K562 (cell line): ENCODE data around the gene KCNE2. TPM values are rescaled to one million over a fixed set of nuclear protein-coding genes. Genes with fewer than 3 reads are reported as not detected.

Experiments
- ATAC-seq: fragments of 200-7000 bp; cut with Tn5 transposase; 3 replicates; pipeline ENCODE4 v1.9.1; 2020; ENCODE audit warnings: moderate library complexity
- BruUV-seq: library from RNA; stranded (reverse); fragments of 400-500 nt; replicated peaks from 2 replicates; lab custom pipeline; 2021; lab: Mats Ljungman, UMichigan
- CTCF ChIA-PET: fragments of 300-600 bp; formaldehyde crosslinking; extraction: SDS; loops from one replicate; lab custom pipeline; 2021; ENCODE audit warnings: low intra/inter-chr PET ratio; lab: Yijun Ruan, JAX
- POLR2A ChIA-PET: fragments of 300-600, 350-650 bp; sonication (Branson Sonifier 250); formaldehyde crosslinking; extraction: SDS; loops from one replicate; lab custom pipeline; 2021; ENCODE audit warnings: antibody characterized with exemption, inconsistent platforms; lab: Yijun Ruan, JAX
- DNase-seq, 4 experiments: peaks; one replicate each; pipeline versions ENCODE4 v3.0.0 to v3.0.0-alpha.2; 2011 to 2018; ENCODE audit warnings: low spot score in 3 of 4, mixed read lengths in 3 of 4; ENCODE audit errors: extremely low read depth in 1 of 4
- FAIRE-seq: peaks from 2 replicates; lab custom pipeline; 2011; peaks lifted over from hg19 to GRCh38; lab: Jason Lieb, UNC
- H2AFZ ChIP-seq: 2 replicates; pipeline ENCODE4 v1.6.0; 2011; ENCODE audit warnings: low read depth, low read length, control low read depth, inconsistent platforms
- H3K27ac ChIP-seq: fragments of 200-600 bp; 3 replicates; pipeline ENCODE4 v1.8.0; 2011; ENCODE audit warnings: low read depth, mild to moderate bottlenecking, control low read depth, inconsistent platforms, low read length, moderate library complexity, mixed read lengths; ENCODE audit errors: extremely low read depth
- H3K27me3 ChIP-seq, 2 experiments: fragments of 300-600 bp in 1 of 2; 2 replicates in 1 of 2; 3 replicates in 1 of 2; pipeline versions ENCODE4 v1.6.0 to v1.8.0; 2011; ENCODE audit warnings: inconsistent platforms in 2 of 2, low read length in 2 of 2, mild to moderate bottlenecking in 1 of 2, mixed read lengths in 1 of 2, moderate library complexity in 1 of 2; ENCODE audit not compliant: control insufficient read depth in 2 of 2, insufficient read depth in 2 of 2
- H3K36me3 ChIP-seq: fragments of 300-600 bp; 3 replicates; pipeline ENCODE4 v1.8.0; 2011; ENCODE audit warnings: mild to moderate bottlenecking, low read length, inconsistent platforms; ENCODE audit not compliant: control insufficient read depth, insufficient read depth
- H3K4me1 ChIP-seq, 2 experiments: fragments of 200-600 bp in 1 of 2; replicated peaks in 1 of 2; 2 replicates in 1 of 2; 3 replicates in 1 of 2; pipeline versions ENCODE4 v1.5.1 to v1.8.0; 2011; ENCODE audit warnings: inconsistent platforms in 2 of 2, low read length in 2 of 2, mild to moderate bottlenecking in 1 of 2, mixed read lengths in 1 of 2, moderate library complexity in 1 of 2; ENCODE audit not compliant: control insufficient read depth in 2 of 2, insufficient read depth in 2 of 2
- H3K4me2 ChIP-seq: 2 replicates; pipeline ENCODE4 v1.6.1; 2011; ENCODE audit warnings: low read length, control low read depth, inconsistent platforms, mixed read lengths; ENCODE audit not compliant: insufficient read depth
- H3K4me3 ChIP-seq: fragments of 200-600 bp; sonication (generic), shearing (Covaris generic); 2 replicates; pipeline ENCODE4 v1.5.1; 2016; ENCODE audit warnings: control low read depth, inconsistent platforms
- H3K79me2 ChIP-seq: fragments of 200-600 bp; 3 replicates; pipeline ENCODE4 v1.8.0; 2011; ENCODE audit warnings: low read length, inconsistent platforms; ENCODE audit not compliant: control insufficient read depth, insufficient read depth
- H3K9ac ChIP-seq, 2 experiments: 2 replicates each; pipeline versions ENCODE4 v1.6.0 to v1.6.1; 2011; ENCODE audit warnings: low read depth in 2 of 2, low read length in 2 of 2, control low read depth in 1 of 2, inconsistent platforms in 1 of 2, mild to moderate bottlenecking in 1 of 2, mixed read lengths in 1 of 2; ENCODE audit not compliant: insufficient read depth in 1 of 2
- H3K9me1 ChIP-seq: one replicate; pipeline ENCODE4 v1.6.0; 2011; ENCODE audit warnings: inconsistent platforms, mild to moderate bottlenecking, low read length, moderate library complexity; ENCODE audit not compliant: control insufficient read depth, insufficient read depth
- H3K9me3 ChIP-seq: replicated peaks from 2 replicates; pipeline ENCODE4 v1.5.1; 2011; ENCODE audit warnings: low read depth, low read length, inconsistent platforms; ENCODE audit not compliant: control insufficient read depth, insufficient read depth
- H4K20me1 ChIP-seq: replicated peaks from 2 replicates; pipeline ENCODE4 v1.6.1; 2011; ENCODE audit warnings: low read length, inconsistent platforms, mixed read lengths; ENCODE audit not compliant: control insufficient read depth, insufficient read depth
- HMBOX1 ChIP-seq: sonication (generic); IDR thresholded peaks from 2 replicates; pipeline ENCODE4 v1.6.1; 2016
- IRF2 ChIP-seq: sonication (generic); formaldehyde crosslinking; IDR thresholded peaks from 2 replicates; pipeline ENCODE4 v1.8.1; 2022; ENCODE audit warnings: mild to moderate bottlenecking, missing genetic modification reagents
- MLLT1 ChIP-seq, 2 experiments: fragments of 450-650 bp; IDR thresholded peaks; 2 replicates each; pipeline ENCODE4 v1.6.1; 2016
- SIN3B ChIP-seq: fragments of 450-650 bp; IDR thresholded peaks from 2 replicates; pipeline ENCODE4 v1.6.1; 2017; ENCODE audit warnings: low read depth, mild to moderate bottlenecking, moderate library complexity
- STAT5A ChIP-seq: IDR thresholded peaks from 2 replicates; pipeline ENCODE4 v1.6.1; 2012; ENCODE audit warnings: low read length, inconsistent platforms, borderline replicate concordance
- ZBTB8A ChIP-seq: fragments of 450-650 bp; IDR thresholded peaks from 2 replicates; pipeline ENCODE4 v1.6.1; 2018; ENCODE audit warnings: mild to moderate bottlenecking, moderate library complexity; ENCODE audit not compliant: partially characterized antibody
- WGBS: fragments of 100-300 bp; shearing (Covaris generic); methylation state at CpG from one replicate; pipeline ENCODE4 v1.1.6; 2016; ENCODE audit warnings: low coverage, mixed read lengths; ENCODE audit not compliant: insufficient coverage; ENCODE audit errors: missing lambda C conversion rate; 5-methylcytosine and 5-hydroxymethylcytosine counted together
- in situ Hi-C: fragments of 300-500 bp; cut with MboI; formaldehyde crosslinking; loops from 4 replicates; pipeline ENCODE4 v1.15.0; 2018; ENCODE audit warnings: inconsistent platforms, mixed read lengths
- intact Hi-C: fragments of 100-400 bp; cut with micrococcal nuclease; formaldehyde crosslinking; loops from 2 replicates; pipeline ENCODE4 v1.14.2; 2022
- polyA plus RNA-seq, 8 experiments: library from polyadenylated mRNA; depleted of rRNA in 4 of 8; stranded (reverse) in 5 of 8; unstranded in 3 of 8; fragments of >200 nt; fragmentation: Nextera tagmentation in 2 of 8; fragmentation: Illumina TruSeq in 1 of 8; extraction: Ambion mirVana in 2 of 8; extraction: Trizol in 1 of 8; gene quantifications; 2 replicates each; pipeline versions ENCODE4 v1.2.1 to v1.2.3, GENCODE V29; 2011 to 2014; ENCODE audit warnings: inconsistent platforms in 1 of 8, missing spikeins in 1 of 8
- total RNA-seq, 7 experiments: library from RNA; depleted of rRNA in 6 of 7; stranded (reverse); fragments of >200 nt in 6 of 7; fragmentation: Illumina TruSeq in 2 of 7; extraction: Trizol in 2 of 7; gene quantifications; 2 replicates each; pipeline versions ENCODE4 v1.2.1 to v1.2.3, GENCODE V29; 2011 to 2021; ENCODE audit warnings: low replicate concordance in 1 of 7

Gene KCNE2
- total and polyA plus RNA-seq, 9 of the 15 experiments (the other 6 are each of a cell fraction or from before 2014, with no cell fraction given) = not detected

GRCh38 chr21:34354836-34355235 is 9.0 kb upstream of the KCNE2 start:
- BruUV-seq = no TSS peak
- intact Hi-C loops (no loop called here), in situ Hi-C loops (no loop called here)
- H3K9ac ChIP-seq = no peak overlapping the region
- ATAC-seq (no peak), DNase-seq (no peak), FAIRE-seq (no peak)
- no peak overlapping the region for H3K4me2 ChIP-seq
- no peaks in the 10 kb centered on the region for H3K36me3 ChIP-seq
- 4% methylated on average over 4 of the region's 4 CpGs for WGBS
- H3K79me2 ChIP-seq = no peaks in the 10 kb centered on the region
- no peaks in the 10 kb centered on the region for H3K9me1 ChIP-seq
- TF ChIP-seq ZBTB8A = no peak
- TF ChIP-seq MLLT1 (IDR thresholded peaks at IDR 0.05) = no peak
- TF ChIP-seq HMBOX1 = no peak
- TF ChIP-seq STAT5A = no peak
- no peak for TF ChIP-seq IRF2 (CRISPR knock-in tag)
- no peak for TF ChIP-seq SIN3B
- no peaks in the 10 kb centered on the region for H3K9me3 ChIP-seq
- no peak overlapping the region for H2AFZ ChIP-seq
- H3K4me1 ChIP-seq = no peaks in the 10 kb centered on the region
- ChIA-PET POLR2A (interaction anchor here (0.5 to 0.7 kb wide), 3 partner anchors 143 to 1500 kb away, joined by 3 read pairs; no protein-coding TSS in a partner anchor), CTCF (no interaction called here)
- H4K20me1 ChIP-seq = no peaks in the 10 kb centered on the region
- H3K4me3 ChIP-seq = no peak overlapping the region
- H3K27ac ChIP-seq = no peak overlapping the region
- H3K27me3 ChIP-seq = peaks cover 16 to 23% of the 10 kb centered on the region in 2 experiments
